Activated CD4-positive, CD25-positive, alpha-beta regulatory T cell treated with anti-CD3 and anti-CD28 coated beads, Interleukin-2, amount 50 U/mL, for 72 hours (primary cell): Measurements from ENCODE around the gene LPAR2.
"Not testable (repeated sequence)": the region's sequence is repeated elsewhere in the genome, so short reads cannot be mapped to it uniquely, and the experiment has no call there.

Experiments
- DNase-seq: peaks from one replicate; pipeline ENCODE4 v3.0.0; 2021

LPAR2 gene

DNA sequence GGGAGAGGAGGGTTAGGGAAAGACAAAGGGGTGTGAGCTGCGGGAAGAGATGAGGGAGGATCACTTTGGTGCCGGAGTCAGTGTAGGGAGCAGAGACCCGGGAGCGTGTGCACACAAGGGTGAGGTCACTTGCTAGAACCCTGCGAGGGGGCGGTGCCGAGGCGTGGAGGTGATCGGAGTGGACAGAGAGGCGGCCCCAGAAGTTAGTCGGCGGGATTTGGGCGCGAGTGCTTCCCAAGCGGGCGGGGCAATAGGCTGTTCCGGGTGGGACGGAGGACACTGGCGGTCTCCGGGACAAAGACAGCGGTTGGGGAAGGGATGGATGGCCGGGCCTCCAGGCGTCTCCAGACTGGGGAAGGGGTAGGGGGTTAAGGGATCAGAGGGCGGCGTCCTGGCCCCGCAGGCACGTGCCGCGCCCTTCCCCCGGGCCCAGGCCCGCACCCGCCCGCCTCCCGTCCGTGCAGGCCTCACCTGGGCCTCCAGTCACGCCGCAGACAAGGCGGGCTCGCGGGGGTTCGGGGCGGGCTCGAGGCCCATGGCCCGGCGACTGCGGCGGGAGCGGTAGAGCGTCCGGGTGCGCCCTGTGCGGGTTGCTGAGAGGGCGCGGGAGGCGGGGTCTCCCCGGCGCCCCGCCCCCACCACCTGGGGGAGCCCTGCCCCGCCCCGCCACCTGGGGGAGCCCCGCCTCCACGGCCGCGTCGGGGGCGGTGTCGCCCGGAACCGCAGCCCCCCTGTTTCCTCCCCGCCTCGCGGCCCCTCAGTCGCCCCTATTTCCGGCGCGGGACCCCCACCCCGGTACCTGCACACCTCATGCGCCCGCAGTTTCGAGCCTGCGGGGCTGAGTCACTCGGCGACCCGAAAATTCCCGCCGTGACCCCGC lies at the start of gene LPAR2:
LPAR2 (minus strand) TSS at position 600 of the 880 bp plus-strand sequence. CDS start 945 bp downstream, outside the sequence.
- peak; percentile 74 for DNase-seq

- no peak for DNase-seq
These were observed 49.6 kb upstream of the LPAR2 start for GRCh38 chr19:19677579-19677978.

- no peak for DNase-seq
These were observed 46.3 kb upstream of the LPAR2 start for GRCh38 chr19:19674315-19674714.

GRCh38 chr19:19672816-19673215 lies 44.8 kb upstream of the LPAR2 start:
- no peak for DNase-seq

DNA sequence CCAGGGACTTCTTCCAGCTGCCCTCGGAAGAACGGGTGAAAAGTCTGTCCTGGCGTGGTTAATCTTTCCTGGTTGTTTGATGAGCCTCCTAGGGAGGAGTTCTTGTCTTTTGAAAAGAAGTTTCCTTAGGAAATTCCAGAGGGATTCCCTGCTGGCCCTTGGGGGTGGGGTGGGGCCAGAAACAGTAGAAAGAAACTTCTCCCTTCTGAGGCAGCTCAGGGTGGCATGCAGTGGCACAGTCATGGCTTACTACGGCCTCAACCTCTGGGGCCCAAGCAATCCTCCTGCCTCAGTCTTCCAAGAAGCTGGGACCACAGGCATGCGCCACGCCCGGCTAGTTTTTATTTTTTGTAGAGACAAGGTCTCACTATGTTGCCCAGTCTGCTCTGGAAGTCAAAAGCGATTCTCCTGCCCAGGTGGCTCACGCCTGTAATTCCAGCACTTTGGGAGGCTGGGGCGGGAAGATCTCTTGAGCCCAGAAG lies 42.1 kb upstream of the LPAR2 start:
- no peak for DNase-seq

DNA sequence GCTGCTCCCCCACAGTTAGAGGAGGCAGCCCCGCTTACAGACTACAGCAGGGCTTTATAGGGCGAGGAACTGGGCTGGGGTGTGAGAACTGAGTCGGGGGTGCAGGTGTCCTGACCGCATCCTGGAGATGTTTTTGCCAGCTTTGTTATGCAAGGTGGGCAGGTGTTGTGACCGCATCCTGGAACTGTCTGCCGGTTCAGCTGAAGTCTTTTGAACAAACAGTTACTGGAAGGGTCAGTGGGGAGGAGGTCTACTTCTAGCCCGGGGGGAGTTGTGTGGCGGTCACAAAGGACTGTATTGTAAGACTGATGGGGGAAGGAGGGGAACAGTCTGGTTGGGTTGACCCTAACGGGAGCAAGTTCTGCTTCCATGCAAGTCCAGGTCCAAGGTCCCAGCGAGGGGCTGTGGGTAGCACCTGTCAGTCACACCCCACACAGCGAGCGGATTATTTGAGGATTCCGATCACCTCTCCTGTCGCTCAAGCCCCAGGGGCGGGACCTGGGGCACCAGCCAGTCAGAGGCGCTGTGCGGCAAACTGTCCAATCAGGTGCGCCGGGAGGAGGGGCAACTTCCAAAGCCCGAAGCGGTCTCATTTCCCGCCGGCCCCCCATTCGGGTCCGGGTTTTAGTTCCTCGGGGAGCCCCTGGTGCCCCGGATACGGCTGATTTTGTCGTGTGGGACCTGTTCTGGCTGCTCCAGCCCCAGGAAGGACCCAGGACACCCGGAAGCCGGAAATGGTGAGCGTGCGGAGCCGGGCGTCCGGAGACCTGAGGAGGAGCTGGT lies 40.4 kb upstream of the LPAR2 start, which contains the start of gene ZNF101:
ZNF101 (plus strand) TSS at position 610 of the 783 bp plus-strand sequence; CDS start at position 735, 125 bp downstream.
- peak; percentile 96 for DNase-seq

DNA sequence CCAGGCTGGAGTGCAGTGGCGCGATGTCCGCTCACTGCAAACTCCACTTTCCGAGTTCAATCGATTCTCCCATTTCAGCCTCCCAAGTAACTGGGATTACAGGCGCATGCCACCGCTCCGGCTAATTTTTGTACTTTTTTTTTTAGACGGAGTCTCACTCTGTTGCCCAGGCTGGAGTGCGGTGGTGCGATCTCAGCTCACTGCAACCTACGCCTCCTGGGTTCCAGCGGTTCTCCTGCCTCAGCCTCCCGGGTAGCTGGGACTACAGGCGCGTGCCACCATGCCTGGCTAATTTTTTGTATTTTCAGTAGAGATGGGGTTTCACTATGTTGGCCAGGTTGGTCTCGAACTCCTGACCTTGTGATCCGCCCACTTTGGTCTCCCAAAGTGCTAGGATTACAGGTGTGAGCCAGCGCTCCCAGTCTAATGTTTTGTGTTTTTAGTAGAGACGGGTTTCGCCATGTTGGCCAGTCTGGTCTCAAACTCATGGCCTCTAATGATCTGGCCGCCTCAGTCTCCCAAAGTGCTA lies 37.5 kb upstream of the LPAR2 start:
- not testable (repeated sequence) for DNase-seq

DNA sequence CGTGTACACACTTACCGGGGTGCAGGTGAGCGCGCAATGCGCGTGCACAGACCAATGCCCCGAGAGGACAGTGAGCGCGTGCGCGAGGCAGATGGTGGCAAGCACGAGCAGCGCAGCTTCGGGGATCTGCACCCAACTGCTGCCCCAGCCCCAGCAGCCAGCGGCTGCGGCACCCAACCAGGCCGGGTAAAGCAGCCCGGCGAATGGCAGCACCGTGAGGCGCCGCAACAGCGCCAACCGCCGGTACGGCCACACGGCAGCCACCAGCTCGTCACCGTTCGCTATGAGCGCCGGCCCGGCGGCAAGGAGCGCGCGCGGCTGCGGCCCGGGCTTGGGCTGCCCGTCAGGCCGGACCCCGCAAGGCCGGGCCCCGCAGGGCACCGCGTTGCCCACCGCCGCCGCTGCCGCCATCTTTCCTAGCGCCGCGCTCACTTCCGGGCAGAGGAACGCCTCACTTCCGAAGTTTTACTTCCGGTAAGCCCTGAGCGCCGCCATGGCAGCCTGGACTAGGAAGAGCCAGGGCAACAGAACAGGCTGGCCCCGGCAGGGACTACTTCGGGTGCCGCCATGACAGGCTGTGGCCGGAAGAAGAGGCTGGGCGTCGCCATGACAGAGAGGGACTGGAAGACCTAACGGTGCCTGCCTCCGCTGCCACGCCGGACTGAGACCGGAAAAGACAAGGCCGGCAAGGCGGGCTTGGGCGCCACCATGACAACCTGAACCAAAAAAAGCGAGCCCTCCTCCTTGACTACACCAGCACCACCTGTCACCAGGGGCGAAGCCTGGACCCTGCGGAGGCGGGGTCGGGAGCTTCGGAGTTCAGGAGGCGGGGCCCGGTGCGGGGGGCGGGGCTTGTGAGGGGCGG lies 35.5 kb upstream of the LPAR2 start, which contains the start of gene ATP13A1:
ATP13A1 (minus strand) TSS at position 421 of the 865 bp plus-strand sequence; CDS start at position 411, 10 bp downstream.
- DNase-seq = peak; percentile 90

GRCh38 chr19:19662871-19663255 lies 34.8 kb upstream of the LPAR2 start:
- no peak for DNase-seq

- DNase-seq = no peak
These were observed 34.3 kb upstream of the LPAR2 start for GRCh38 chr19:19662344-19662743.

DNA sequence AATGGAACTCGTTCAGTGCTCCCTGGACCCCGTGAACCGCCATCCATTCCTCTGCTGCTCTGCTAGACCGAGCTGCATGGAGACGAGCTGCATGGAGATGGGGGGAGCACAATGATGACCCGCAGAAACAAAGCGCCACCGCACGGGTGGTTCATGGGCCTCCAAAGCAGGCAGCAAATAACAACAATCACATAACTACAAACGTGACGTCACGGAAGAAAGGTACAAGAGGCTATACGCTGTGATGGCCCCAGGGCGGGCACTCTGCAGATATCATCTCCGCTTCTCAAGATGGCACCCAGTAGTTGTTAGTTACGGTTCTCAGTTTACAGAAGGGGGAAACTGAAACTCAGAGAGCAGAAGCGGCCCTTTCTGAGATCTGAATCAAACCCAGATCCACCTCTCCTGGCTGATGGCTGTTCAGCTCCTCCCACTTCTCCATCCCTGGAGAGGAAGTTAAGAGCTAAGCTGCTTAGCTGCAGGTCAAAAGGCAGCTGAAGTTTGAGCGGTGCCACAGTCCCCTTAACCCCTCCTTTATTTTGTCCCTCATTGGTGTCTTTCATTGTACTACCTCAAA lies 33.7 kb upstream of the LPAR2 start:
- no peak for DNase-seq

DNA sequence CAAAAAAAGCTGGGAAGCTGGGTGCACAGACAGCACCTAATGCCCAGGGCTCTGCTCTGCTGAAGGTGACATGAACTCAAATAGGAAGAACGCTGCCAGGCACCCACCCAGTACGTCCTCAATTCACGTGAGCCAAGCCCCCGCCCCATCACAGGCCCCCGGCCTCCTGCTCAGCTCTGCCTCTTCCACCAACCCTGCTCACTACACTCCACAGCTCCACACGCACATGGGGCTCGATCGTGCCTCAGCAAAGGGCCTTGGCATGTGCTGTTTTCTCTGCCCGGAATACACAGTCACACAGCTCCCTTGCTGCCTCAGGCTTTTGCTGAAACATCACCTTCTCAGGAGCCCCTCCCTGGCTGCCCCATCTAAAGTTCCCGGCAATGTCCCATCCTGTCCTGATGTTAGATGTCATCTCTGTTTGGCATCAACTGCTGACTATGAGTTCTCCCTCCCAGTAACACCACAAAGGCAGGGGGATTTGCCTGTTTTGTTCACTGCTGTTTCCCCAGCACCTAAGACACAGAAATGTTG lies 33.2 kb upstream of the LPAR2 start:
- DNase-seq = no peak

DNA sequence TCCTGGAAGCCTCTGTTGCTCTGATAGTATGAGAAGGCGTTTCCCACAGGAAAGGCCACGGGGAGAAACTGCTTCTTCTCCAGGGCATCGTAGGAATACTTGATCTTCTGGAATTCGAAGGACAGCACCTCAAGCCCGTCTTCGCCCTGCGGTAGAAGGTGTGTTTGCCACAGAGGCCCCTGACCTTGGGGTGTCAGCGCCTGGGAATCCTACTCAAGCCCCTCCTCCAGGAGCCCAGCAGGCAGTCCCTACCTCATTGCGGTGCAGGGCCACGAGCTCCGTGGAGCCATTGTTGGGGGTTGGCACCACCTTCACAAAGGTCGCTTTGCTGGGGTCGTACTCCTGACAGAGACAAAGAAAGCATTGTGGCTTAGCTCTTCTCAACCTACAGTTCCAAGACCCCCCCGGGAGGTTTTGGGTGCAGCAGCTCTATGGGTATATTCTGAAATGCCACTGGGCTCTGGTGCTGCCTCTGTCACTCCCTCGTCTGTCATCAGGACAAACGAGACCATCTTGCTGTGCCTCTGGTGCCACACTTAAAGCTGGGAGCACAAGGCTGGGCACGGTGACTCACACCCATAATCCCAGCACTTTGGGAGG lies 31.7 kb upstream of the LPAR2 start:
- no peak for DNase-seq

DNA sequence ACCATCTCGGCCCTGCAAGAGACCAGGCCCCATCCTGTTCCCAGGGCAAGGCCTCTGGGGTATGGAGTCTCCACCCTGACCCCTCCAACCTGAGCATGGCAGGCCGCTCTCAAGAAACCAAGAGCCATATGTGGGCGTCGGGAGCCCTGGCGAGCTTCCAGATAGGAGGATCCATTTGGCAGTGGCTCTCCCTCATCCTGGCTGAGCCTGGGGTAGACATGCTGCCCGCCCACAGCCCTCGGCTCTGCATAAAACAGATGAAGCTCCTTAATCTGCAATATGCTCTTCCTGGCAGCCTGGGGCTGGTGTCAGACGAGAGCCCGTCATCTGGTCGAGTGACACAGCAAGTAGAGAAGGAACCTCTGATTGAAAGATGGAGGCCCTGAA lies 29.4 kb upstream of the LPAR2 start:
- no peak for DNase-seq

DNA sequence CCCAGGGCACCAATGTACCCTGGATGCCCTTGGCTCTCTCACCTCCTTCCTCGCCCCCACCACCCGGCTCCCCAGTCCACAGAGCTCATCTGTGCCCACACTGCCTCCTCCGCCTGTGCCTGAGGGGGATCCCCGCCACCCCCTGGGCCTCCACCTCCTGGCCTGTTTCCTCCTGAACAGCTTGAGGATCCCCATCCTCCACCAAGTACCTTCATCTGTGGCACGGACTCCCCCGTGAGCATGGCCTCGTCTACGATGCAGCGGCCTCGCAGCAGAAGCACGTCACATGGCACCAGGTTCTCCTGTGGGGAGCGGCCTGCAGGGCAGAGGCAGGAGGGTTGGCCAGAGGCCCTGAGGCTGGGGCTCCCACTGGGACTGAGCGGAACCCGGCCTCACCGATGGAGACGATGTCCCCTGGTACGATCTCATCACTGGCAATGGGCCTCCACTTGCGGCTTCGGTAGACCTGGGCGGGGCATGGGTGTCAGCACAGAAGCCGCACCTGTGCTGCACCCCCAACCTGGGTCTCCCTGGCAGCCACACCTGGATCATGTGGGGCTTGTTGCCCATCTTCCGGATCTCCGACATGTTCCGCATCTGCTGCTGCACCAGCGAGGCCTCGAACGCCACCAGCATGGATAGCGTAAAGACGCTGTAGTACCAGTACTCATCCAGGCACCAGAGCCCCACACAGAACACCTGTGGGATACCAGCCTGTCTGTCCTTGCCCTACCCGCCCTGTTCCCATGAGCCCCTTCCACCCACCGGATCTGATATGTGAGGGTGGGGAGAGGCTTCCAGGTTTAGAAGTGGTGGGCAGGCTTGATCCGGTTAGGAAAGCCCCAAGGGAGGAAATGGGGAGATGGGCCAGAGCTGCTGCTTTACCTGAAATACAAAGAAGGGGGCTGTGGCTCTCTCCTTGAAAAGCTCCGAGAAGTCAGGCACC lies 28.7 kb upstream of the LPAR2 start:
- no peak for DNase-seq

DNA sequence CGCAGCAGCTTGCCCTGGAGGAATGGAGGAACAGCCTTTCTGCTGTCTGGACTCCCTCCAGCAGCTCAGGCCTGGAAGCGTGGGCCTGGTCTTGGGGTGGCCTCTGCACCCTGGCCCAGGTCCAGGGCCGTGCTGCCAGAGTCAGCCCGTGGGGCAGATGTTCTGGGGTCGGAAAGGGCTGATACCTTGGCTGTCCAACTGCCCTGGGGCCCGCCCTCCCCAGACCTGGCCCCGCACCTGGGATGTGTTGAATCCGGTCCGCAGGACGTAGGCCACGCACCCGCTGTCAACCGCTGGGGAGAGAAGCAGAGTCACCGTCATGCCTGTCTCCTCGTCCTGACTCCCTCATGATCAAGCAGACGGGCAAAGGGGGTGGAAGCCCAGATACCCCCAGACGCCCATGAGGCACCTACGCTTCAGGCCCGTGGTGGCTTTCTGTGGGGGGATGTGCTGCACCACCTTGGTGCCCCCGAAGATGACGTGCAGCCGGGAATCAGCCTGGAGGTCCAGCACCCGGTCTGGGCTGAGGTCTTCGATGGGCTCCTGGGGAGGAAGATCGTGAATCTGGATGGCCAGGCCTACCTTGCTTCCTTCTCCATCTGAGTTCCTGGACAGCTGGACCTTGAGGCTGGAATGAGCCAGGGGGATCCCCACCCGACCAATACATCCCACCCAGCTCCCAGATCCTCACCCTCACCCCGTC lies 27.8 kb upstream of the LPAR2 start:
- DNase-seq = no peak

- DNase-seq = no peak
These were observed 27.1 kb upstream of the LPAR2 start for GRCh38 chr19:19655051-19655594.

DNA sequence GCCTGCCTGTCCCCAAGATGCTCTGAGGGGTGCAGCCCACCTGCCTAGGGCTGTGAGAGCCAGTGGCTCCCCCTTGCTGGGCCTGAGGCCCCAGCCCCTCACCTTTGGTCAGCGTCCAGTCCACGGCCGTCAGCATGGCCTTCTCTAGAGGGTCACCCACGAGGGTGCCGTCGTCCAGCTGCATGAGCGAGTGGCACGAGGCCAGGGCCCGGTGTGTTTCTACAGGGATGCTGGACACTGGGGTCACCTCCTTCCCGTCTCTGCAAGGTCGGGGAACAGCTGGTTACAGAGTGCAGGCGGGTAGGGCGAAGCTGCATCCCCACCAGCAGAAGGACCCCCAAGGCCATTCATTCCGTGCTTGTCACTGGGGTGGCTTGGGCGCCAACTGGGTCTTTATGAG lies 26.4 kb upstream of the LPAR2 start:
- no peak for DNase-seq

DNA sequence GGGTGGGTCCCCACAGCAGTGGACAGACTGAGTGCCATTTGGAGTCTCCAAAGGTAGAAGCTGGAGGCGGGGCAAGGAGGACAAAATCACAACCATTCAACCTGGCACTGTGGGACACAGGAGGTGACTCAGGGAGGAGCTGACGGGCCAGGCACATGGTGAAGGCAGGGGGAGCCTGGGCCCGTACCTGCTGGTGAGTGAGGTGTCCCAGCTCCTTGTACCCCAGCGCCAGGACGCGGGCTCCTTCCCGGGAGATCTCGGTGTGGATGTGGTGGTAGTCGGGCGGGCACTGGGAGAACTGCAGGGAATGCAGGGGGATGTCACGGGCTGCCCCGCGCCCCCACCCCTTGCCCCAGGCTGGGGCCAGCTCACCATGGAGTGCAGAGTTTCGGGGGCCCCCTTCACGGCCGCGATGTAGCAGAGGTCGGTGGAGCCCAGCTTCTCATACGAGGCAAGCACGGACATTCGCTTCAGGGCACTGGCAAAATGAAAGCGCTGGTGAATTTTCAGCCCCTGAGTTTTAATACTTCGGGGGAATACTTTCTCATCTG lies 25.7 kb upstream of the LPAR2 start:
- DNase-seq = no peak
